Stomach (tissue), 4 donors: ENCODE data around the gene MINK1.

Experiments used
- EP300 ChIP-seq: sonication (generic); formaldehyde crosslinking; IDR thresholded peaks from one replicate; pipeline ENCODE4 v1.6.1; 2017; ENCODE audit warnings: antibody characterized with exemption
- POLR2A ChIP-seq, 4 donors: fragments of 450-650 bp; IDR thresholded peaks; one replicate each; pipeline ENCODE4 v1.6.1; 2016; ENCODE audit warnings: antibody characterized with exemption in 4 of 4, control low read depth in 2 of 4, mild to moderate bottlenecking in 1 of 4, moderate library complexity in 1 of 4
- POLR2AphosphoS5 ChIP-seq, 3 donors: sonication (generic); formaldehyde crosslinking; IDR thresholded peaks; one replicate each; pipeline ENCODE4 v1.6.1; 2016; ENCODE audit warnings: antibody characterized with exemption in 3 of 3
- TF ChIP-seq, protein P1 (sequence below), 7 experiments: fragments of 450-650 bp in 4 of 7; fragments of 200-600 bp in 3 of 7; sonication (generic) in 3 of 7; IDR thresholded peaks; one replicate each; pipeline ENCODE4 v1.5.1; 2016 to 2019; ENCODE audit warnings: antibody characterized with exemption in 7 of 7, control low read depth in 2 of 7, mild to moderate bottlenecking in 1 of 7

GRCh38 chr17:4897785-4898184, 64.6 kb downstream of the MINK1 start:
- TF ChIP-seq, protein P1, sequence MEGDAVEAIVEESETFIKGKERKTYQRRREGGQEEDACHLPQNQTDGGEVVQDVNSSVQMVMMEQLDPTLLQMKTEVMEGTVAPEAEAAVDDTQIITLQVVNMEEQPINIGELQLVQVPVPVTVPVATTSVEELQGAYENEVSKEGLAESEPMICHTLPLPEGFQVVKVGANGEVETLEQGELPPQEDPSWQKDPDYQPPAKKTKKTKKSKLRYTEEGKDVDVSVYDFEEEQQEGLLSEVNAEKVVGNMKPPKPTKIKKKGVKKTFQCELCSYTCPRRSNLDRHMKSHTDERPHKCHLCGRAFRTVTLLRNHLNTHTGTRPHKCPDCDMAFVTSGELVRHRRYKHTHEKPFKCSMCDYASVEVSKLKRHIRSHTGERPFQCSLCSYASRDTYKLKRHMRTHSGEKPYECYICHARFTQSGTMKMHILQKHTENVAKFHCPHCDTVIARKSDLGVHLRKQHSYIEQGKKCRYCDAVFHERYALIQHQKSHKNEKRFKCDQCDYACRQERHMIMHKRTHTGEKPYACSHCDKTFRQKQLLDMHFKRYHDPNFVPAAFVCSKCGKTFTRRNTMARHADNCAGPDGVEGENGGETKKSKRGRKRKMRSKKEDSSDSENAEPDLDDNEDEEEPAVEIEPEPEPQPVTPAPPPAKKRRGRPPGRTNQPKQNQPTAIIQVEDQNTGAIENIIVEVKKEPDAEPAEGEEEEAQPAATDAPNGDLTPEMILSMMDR (IDR thresholded peaks at IDR 0.05): no peak
- no peak for TF ChIP-seq POLR2AphosphoS5 (IDR thresholded peaks at IDR 0.05)
- no peak for TF ChIP-seq EP300
- no peak for TF ChIP-seq POLR2A (IDR thresholded peaks at IDR 0.05)
